Posterior vena cava (tissue), 2 donors: ENCODE measurements around the gene ZNF225. TPM values are rescaled to one million over a fixed set of nuclear protein-coding genes. Genes with fewer than 3 reads are reported as not detected.
"Not testable (repeated sequence)": the region's sequence is repeated elsewhere in the genome, so short reads cannot be mapped to it uniquely, and the experiment has no call there.

ENCODE experiments used
- DNase-seq: peaks from one replicate; pipeline ENCODE4 v3.0.0-alpha.2; 2020; ENCODE audit warnings: low spot score
- intact Hi-C, 2 donors: fragments of 100-400 bp; cut with DNase I; formaldehyde crosslinking; loops; one replicate each; pipeline versions ENCODE4 v1.14.1 to v1.14.2; 2022 to 2023
- long read RNA-seq, 2 donors: library from polyadenylated mRNA; unstranded; transcript quantifications; one replicate each; pipeline ENCODE4 v2.0.0, GENCODE V29; 2020 to 2021
- total RNA-seq, 2 donors: library from RNA; stranded (reverse); fragmentation: NEBNext Ultra II Directional; extraction: Animal tissue kit (Norgen Biotek cat#: 25700); gene quantifications; one replicate each; pipeline ENCODE4 v1.2.1, GENCODE V29; 2021
- donor health status: DM: yes; HTN: yes; CAD: no.
- donor health status: DM: yes; HTN: yes; CAD: no.

ZNF225 gene
- total RNA-seq, result 1 to 10 TPM; 3.5 to 6.0 TPM
- long read RNA-seq, donor 1, result 0 reads
- long read RNA-seq, donor 2, full-length matches to known transcripts, result 2 of 2 reads
- long read RNA-seq, donor 2, partial matches to known transcripts, result 0 of 2 reads
- long read RNA-seq, donor 2, other reads (novel, unspliced or antisense), result 0 of 2 reads

- intact Hi-C loops, result loop anchor here in 1 of 2 donors (10.0 kb wide), 1 partner anchor 58 kb away; the partner anchor contains the start of gene ZNF223
- DNase-seq, result peak; percentile 96
Measured at GRCh38 chr19:44113138-44113783, at the start of gene ZNF225. Gene ZNF225 (plus strand): TSS chr19:44113399. CDS start chr19:44115828, 2,429 bp downstream.

- no peak for DNase-seq
- intact Hi-C loops, result no loop called here
Measured at GRCh38 chr19:44066305-44066704, 46.9 kb upstream of the ZNF225 start.

- DNase-seq, result no peak
- intact Hi-C loops, result no loop called here
Measured at GRCh38 chr19:44069415-44069814, 43.8 kb upstream of the ZNF225 start.

- intact Hi-C loops, result no loop called here
Measured at GRCh38 chr19:44071824-44072542, 41.2 kb upstream of the ZNF225 start, which contains the start of gene ZNF284. Gene ZNF284 (plus strand): TSS chr19:44072159. CDS start chr19:44076390, 4,231 bp downstream.

GRCh38 chr19:44072543-44073401 lies 40.4 kb upstream of the ZNF225 start:
- intact Hi-C loops, result no loop called here
- DNase-seq, result no peak

More at GRCh38 chr19:44071824-44072542, 41.2 kb upstream of the ZNF225 start, which contains the start of gene ZNF284:
- DNase-seq, result peak; percentile 88

GRCh38 chr19:44076325-44076724 lies 36.9 kb upstream of the ZNF225 start:
- DNase-seq, result no peak
- intact Hi-C loops, result no loop called here

GRCh38 chr19:44092108-44092507 lies 21.1 kb upstream of the ZNF225 start:
- intact Hi-C loops, result no loop called here
- no peak for DNase-seq

- intact Hi-C loops, result no loop called here
- DNase-seq, result peak; percentile 97
Measured at GRCh38 chr19:44093931-44094765, 19.1 kb upstream of the ZNF225 start, which contains the start of gene ZNF224. Gene ZNF224 (plus strand): TSS chr19:44094361. CDS start chr19:44097874, 3,513 bp downstream.

GRCh38 chr19:44107751-44108150 lies 5.4 kb upstream of the ZNF225 start:
- DNase-seq, result no peak
- intact Hi-C loops, result no loop called here

- intact Hi-C loops, result no loop called here
- DNase-seq, result no peak
Measured at GRCh38 chr19:44109458-44109857, 3.7 kb upstream of the ZNF225 start.

GRCh38 chr19:44111910-44112463 lies 1.2 kb upstream of the ZNF225 start:
- intact Hi-C loops, result loop anchor here in 1 of 2 donors (10.0 kb wide), 1 partner anchor 57 kb away; the partner anchor contains the start of gene ZNF223
- DNase-seq, result no peak

- no peak for DNase-seq
- intact Hi-C loops, result loop anchor here in 1 of 2 donors (10.0 kb wide), 1 partner anchor 58 kb away; the partner anchor contains the start of gene ZNF223
Measured at GRCh38 chr19:44112802-44113137, 429 bp upstream of the ZNF225 start.

GRCh38 chr19:44113784-44114390 lies 688 bp downstream of the ZNF225 start:
- DNase-seq, result no peak
- intact Hi-C loops, result loop anchor here in 1 of 2 donors (10.0 kb wide), 1 partner anchor 59 kb away; the partner anchor contains the start of gene ZNF223

- intact Hi-C loops, DNase-seq: not testable (repeated sequence)
Measured at GRCh38 chr19:44121162-44121561, 8.0 kb downstream of the ZNF225 start.

- DNase-seq, result no peak
- intact Hi-C loops, result no loop called here
Measured at GRCh38 chr19:44131955-44132354, 18.8 kb downstream of the ZNF225 start.

GRCh38 chr19:44141191-44142058 lies 28.2 kb downstream of the ZNF225 start, which contains the start of gene ZNF234:
Gene ZNF234 (plus strand): TSS chr19:44141554. CDS start chr19:44144633, 3,079 bp downstream.
- intact Hi-C loops, result no loop called here

More at GRCh38 chr19:44141191-44142058, 28.2 kb downstream of the ZNF225 start, which contains the start of gene ZNF234:
- peak; percentile 92 for DNase-seq
